Kidney epithelial cell (primary cell): ENCODE data around the gene ATP12A. TPM values are rescaled to one million over a fixed set of nuclear protein-coding genes. Genes with fewer than 3 reads are reported as not detected.

Experiments
- DNase-seq: peaks from one replicate; pipeline ENCODE4 v3.0.0-alpha.2; 2010; ENCODE audit warnings: low read depth
- H3K27me3 ChIP-seq: 2 replicates; pipeline ENCODE4 v1.6.0; 2011; ENCODE audit warnings: low read length; ENCODE audit not compliant: control insufficient read depth, insufficient read depth
- H3K36me3 ChIP-seq: 2 replicates; pipeline ENCODE4 v1.5.1; 2011; ENCODE audit warnings: low read length; ENCODE audit not compliant: control insufficient read depth, insufficient read depth
- H3K4me3 ChIP-seq: 2 replicates; pipeline ENCODE4 v1.5.1; 2011; ENCODE audit warnings: low read depth, mild to moderate bottlenecking, control low read depth, low read length
- total RNA-seq: library from RNA; depleted of rRNA; stranded (reverse); fragments of >200 nt; gene quantifications from 2 replicates; pipeline ENCODE4 v1.2.3, GENCODE V29; 2015
- TF ChIP-seq, protein P1 (sequence below): IDR thresholded peaks from 2 replicates; pipeline ENCODE4 v1.5.1; 2011; ENCODE audit warnings: mild to moderate bottlenecking, moderate library complexity, low read length, control low read depth, inconsistent platforms; ENCODE audit not compliant: insufficient read depth, poor library complexity, severe bottlenecking

The ATP12A gene
- total RNA-seq, 1 donor from 2014 or later: 0.04 TPM

DNA sequence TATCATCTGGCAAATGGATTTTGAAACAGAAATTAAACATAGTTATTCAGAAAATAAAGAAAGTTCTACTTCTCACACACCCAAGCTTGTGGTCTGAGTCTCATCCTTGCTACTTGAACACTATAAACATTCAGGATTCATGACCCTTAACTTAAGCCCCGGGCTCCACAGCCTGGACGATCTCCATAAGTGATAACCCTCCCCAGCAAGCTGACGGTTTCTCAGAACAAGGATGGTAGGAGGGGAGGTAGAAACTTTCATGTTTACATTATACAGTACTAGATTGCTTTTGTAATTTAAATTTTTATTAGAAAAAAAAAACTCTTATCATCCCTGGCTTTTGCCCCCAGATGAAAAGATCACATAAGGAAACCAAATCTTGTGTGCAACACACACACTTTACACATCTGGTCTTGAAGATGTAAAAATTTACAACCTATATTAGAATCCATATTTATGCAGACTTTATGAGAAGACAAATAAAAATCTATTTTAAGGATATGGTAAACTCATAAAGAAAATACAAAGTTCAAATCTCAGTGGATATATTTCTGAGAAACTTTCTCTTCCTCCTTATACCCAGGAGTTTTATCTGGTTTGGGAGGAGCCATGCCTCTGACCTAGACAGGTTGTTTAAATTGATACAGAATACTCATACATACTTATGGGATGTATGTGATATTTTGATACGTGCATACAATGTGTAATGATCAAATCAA lies 20.0 kb upstream of the ATP12A start:
- Histone ChIP-seq H3K36me3 (no peaks in the 10 kb centered on the region), H3K27me3 (no peaks in the 10 kb centered on the region), H3K4me3 (no peak overlapping the region)
- TF ChIP-seq, protein P1, sequence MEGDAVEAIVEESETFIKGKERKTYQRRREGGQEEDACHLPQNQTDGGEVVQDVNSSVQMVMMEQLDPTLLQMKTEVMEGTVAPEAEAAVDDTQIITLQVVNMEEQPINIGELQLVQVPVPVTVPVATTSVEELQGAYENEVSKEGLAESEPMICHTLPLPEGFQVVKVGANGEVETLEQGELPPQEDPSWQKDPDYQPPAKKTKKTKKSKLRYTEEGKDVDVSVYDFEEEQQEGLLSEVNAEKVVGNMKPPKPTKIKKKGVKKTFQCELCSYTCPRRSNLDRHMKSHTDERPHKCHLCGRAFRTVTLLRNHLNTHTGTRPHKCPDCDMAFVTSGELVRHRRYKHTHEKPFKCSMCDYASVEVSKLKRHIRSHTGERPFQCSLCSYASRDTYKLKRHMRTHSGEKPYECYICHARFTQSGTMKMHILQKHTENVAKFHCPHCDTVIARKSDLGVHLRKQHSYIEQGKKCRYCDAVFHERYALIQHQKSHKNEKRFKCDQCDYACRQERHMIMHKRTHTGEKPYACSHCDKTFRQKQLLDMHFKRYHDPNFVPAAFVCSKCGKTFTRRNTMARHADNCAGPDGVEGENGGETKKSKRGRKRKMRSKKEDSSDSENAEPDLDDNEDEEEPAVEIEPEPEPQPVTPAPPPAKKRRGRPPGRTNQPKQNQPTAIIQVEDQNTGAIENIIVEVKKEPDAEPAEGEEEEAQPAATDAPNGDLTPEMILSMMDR: no peak
- DNase-seq: no peak

DNA sequence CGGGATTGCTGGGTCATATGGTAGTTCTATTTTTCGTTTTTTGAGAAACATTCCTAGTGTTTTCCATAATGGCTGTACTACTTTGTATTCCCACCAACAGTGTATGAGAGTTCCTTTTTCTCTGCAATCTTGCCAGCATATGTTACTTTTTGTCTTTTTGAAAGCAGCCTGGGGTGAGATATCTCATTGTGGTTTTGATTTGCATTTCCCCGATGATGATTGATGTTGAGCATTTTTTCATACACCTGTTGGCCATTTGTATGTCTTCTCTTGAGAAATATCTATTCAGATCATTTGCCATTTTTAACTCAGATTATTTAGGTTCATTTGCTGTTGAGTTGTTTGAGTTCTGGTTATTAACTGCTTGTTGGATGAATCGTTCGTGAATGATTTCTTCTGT lies 18.5 kb upstream of the ATP12A start:
- TF ChIP-seq, protein P1: no peak
- H3K27me3 ChIP-seq: no peaks in the 10 kb centered on the region
- DNase-seq: no peak
- H3K4me3 ChIP-seq: no peak overlapping the region
- H3K36me3 ChIP-seq: no peaks in the 10 kb centered on the region

DNA sequence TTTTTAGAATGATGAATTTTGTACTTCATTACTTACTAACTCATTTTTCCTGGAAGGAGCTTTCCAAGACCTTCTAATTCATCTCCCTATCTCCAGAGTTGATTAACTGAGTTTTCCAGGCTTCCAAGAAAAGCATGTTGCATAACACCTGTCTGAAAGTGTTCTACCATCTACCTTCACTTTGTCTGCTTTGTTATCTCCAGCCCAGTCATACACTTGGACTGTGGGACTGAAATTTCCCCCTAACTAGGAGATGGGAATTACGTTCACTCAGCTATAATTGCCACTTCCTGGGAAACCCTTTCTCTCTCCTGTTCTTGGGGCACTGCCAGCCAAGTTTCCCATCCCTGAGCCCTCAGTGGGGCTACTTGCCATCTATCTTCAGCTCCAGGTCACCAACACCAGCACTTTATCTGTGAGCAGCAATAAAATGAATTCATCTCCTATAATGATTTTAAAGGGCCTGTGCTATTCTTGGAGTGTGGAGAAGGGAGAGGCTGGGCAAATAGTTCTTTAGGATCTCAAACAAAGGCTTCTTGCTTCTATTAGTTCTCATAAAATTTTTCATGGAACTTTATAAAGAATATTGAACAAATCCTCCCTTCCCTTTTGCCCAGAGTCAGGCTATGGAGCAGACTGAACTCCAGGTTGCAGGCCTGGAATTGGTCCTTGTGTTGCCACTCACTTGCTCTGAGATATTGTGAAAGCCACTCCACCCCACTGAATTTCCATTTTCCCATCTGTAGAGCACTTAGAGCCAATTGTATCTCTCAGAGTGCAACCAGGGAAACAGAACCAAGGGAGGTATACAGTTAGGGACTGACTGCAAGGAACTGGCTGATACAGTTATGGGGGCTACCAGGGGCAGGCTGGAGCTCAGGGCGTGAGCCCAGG lies 17.8 kb upstream of the ATP12A start:
- TF ChIP-seq, protein P1: no peak
- no peaks in the 10 kb centered on the region for H3K27me3 ChIP-seq
- H3K4me3 ChIP-seq: no peak overlapping the region
- H3K36me3 ChIP-seq: no peaks in the 10 kb centered on the region
- DNase-seq: no peak

DNA sequence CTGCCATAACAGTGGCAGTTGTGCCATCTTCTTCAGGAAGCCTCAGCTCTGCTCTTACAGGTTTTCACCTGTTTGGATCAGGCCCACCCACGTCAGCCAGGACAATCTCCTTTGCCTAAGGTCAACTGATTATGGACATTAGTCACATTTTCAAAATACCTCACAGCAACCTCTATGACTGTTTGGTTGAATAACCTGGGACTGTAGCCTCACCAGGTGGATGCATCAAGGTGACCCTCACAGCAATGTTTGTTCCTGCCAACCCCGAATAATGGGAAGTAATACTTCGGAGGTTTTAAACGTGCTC lies 17.2 kb upstream of the ATP12A start:
- no peak for DNase-seq
- H3K4me3 ChIP-seq: no peak overlapping the region
- H3K36me3 ChIP-seq: no peaks in the 10 kb centered on the region
- TF ChIP-seq, protein P1: no peak
- H3K27me3 ChIP-seq: no peaks in the 10 kb centered on the region

DNA sequence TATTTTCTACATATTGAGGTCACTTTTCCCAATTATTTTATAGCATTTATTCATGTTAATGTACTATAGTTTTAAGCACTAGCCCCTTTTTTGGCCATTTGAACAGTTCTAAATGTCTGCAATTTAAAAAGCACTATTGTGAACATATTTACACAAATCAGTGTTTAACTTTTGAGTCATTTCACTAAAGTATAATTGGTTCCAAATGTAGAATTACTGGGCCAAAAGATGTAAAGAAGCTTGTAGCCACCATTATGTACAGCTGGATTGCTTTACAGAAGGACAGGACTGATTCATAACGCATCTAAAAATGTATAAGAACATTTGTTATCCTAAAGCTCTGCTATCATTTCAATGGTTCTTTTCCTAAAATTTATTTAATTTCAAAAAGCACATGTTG lies 16.6 kb upstream of the ATP12A start:
- TF ChIP-seq, protein P1: no peak

More for the DNA sequence above, 16.6 kb upstream of the ATP12A start:
- Histone ChIP-seq H3K36me3 (no peaks in the 10 kb centered on the region), H3K4me3 (no peak overlapping the region), H3K27me3 (no peaks in the 10 kb centered on the region)
- DNase-seq: no peak
